K562 (cell line): ENCODE measurements around the gene ATP5ME. TPM values are rescaled to one million over a fixed set of nuclear protein-coding genes. Genes with fewer than 3 reads are reported as not detected.

Experiments used
- CBFA2T3 ChIP-seq: fragments of 450-650 bp; IDR thresholded peaks from 2 replicates; pipeline ENCODE4 v1.6.1; 2017
- E2F3 ChIP-seq: fragments of 250-450 bp; sonication (Bioruptor Pico); IDR thresholded peaks from 2 replicates; pipeline ENCODE4 v1.4.0; 2020; ENCODE audit warnings: mild to moderate bottlenecking
- EP400 ChIP-seq: fragments of 450-650 bp; IDR thresholded peaks from 2 replicates; pipeline ENCODE4 v1.6.1; 2017; ENCODE audit warnings: antibody characterized with exemption, mild to moderate bottlenecking, moderate library complexity
- HDAC1 ChIP-seq, 2 experiments: fragments of 450-650 bp; IDR thresholded peaks; 2 replicates each; pipeline ENCODE4 v1.6.1; 2016 to 2017; ENCODE audit warnings: inconsistent platforms in 1 of 2, mild to moderate bottlenecking in 1 of 2, moderate library complexity in 1 of 2
- HMG20B ChIP-seq: fragments of 250-450 bp; sonication (Bioruptor Pico); IDR thresholded peaks from 2 replicates; pipeline ENCODE4 v1.5.0; 2021; ENCODE audit warnings: mild to moderate bottlenecking
- IFI16 ChIP-seq: fragments of 250-450 bp; sonication (Bioruptor Pico); IDR thresholded peaks from 2 replicates; pipeline ENCODE4 v2.1.2; 2022; ENCODE audit warnings: mild to moderate bottlenecking, inconsistent platforms
- KAT7 ChIP-seq: sonication (generic); formaldehyde crosslinking; IDR thresholded peaks from 2 replicates; pipeline ENCODE4 v1.8.0; 2022; ENCODE audit warnings: missing genetic modification reagents, mild to moderate bottlenecking, borderline replicate concordance
- KDM4B ChIP-seq, 2 experiments: fragments of 450-650 bp in 1 of 2; sonication (generic) in 1 of 2; IDR thresholded peaks; 2 replicates each; pipeline ENCODE4 v1.6.1; 2016 to 2017; ENCODE audit warnings: borderline replicate concordance in 2 of 2, antibody characterized with exemption in 1 of 2, low read depth in 1 of 2, mild to moderate bottlenecking in 1 of 2
- KLF13 ChIP-seq: fragments of 450-650 bp; IDR thresholded peaks from 2 replicates; pipeline ENCODE4 v1.6.1; 2016; ENCODE audit warnings: missing genetic modification characterization, low read depth, mild to moderate bottlenecking, missing compliant biosample characterization, moderate library complexity, borderline replicate concordance
- MAZ ChIP-seq, 2 experiments: fragments of 450-650 bp in 1 of 2; sonication (generic) in 1 of 2; formaldehyde crosslinking; IDR thresholded peaks in 1 of 2; conservative IDR thresholded peaks in 1 of 2; 2 replicates each; pipeline versions ENCODE4 v1.4.0 to v1.5.0; 2020; ENCODE audit warnings: mild to moderate bottlenecking in 1 of 2, missing genetic modification reagents in 1 of 2
- PCBP1 ChIP-seq: fragments of 200-400 bp; formaldehyde crosslinking; IDR thresholded peaks from 2 replicates; pipeline ENCODE4 v1.6.1; 2018; ENCODE audit warnings: mild to moderate bottlenecking, low read depth, low read length; ENCODE audit not compliant: poor library complexity, severe bottlenecking
- POLR2B ChIP-seq: fragments of 450-650 bp; IDR thresholded peaks from 2 replicates; pipeline ENCODE4 v1.6.1; 2018; ENCODE audit warnings: low read depth; ENCODE audit not compliant: partially characterized antibody
- RB1 ChIP-seq: fragments of 450-650 bp; IDR thresholded peaks from 2 replicates; pipeline ENCODE4 v1.6.1; 2017; ENCODE audit warnings: low read depth, mild to moderate bottlenecking
- RBFOX2 ChIP-seq: fragments of 200-400 bp; formaldehyde crosslinking; IDR thresholded peaks from 2 replicates; pipeline ENCODE4 v1.6.1; 2017; ENCODE audit warnings: low read depth, mild to moderate bottlenecking, low read length, moderate library complexity
- RCOR1 ChIP-seq, 2 experiments: IDR thresholded peaks; 2 replicates each; pipeline ENCODE4 v1.6.1; 2012; ENCODE audit warnings: low read depth in 2 of 2, low read length in 2 of 2, borderline replicate concordance in 1 of 2, improper control_type of control experiment in 1 of 2
- SREBF1 ChIP-seq: fragments of 150-350 bp; IDR thresholded peaks from 2 replicates; pipeline ENCODE4 v1.6.1; 2014; ENCODE audit warnings: antibody characterized with exemption, low read depth, low read length, borderline replicate concordance
- SRSF7 ChIP-seq: fragments of 200-400 bp; formaldehyde crosslinking; optimal IDR thresholded peaks from 2 replicates; pipeline ENCODE3; 2017; ENCODE audit warnings: mild to moderate bottlenecking, low read depth, low read length
- TAF9B ChIP-seq: fragments of 450-650 bp; IDR thresholded peaks from 2 replicates; pipeline ENCODE4 v1.6.1; 2018; ENCODE audit warnings: mild to moderate bottlenecking; ENCODE audit not compliant: partially characterized antibody
- ZKSCAN8 ChIP-seq: fragments of 200-800 bp; sonication (Bioruptor generic); IDR thresholded peaks from 2 replicates; pipeline ENCODE4 v1.6.1; 2016; ENCODE audit warnings: missing genetic modification characterization, missing compliant biosample characterization
- ZNF274 ChIP-seq: IDR thresholded peaks from 2 replicates; pipeline ENCODE4 v1.6.1; 2011; ENCODE audit warnings: low read depth, mild to moderate bottlenecking, low read length, moderate library complexity, borderline replicate concordance
- polyA plus RNA-seq, 8 experiments: library from polyadenylated mRNA; depleted of rRNA in 4 of 8; stranded (reverse) in 5 of 8; unstranded in 3 of 8; fragments of >200 nt; fragmentation: Nextera tagmentation in 2 of 8; fragmentation: Illumina TruSeq in 1 of 8; extraction: Ambion mirVana in 2 of 8; extraction: Trizol in 1 of 8; gene quantifications; 2 replicates each; pipeline versions ENCODE4 v1.2.1 to v1.2.3, GENCODE V29; 2011 to 2014; ENCODE audit warnings: inconsistent platforms in 1 of 8, missing spikeins in 1 of 8
- total RNA-seq, 7 experiments: library from RNA; depleted of rRNA in 6 of 7; stranded (reverse); fragments of >200 nt in 6 of 7; fragmentation: Illumina TruSeq in 2 of 7; extraction: Trizol in 2 of 7; gene quantifications; 2 replicates each; pipeline versions ENCODE4 v1.2.1 to v1.2.3, GENCODE V29; 2011 to 2021; ENCODE audit warnings: low replicate concordance in 1 of 7
- TF ChIP-seq, protein P1 (sequence below): fragments of 450-650 bp; IDR thresholded peaks from 2 replicates; pipeline ENCODE4 v1.6.1; 2017; ENCODE audit warnings: antibody characterized with exemption, mild to moderate bottlenecking
- TF ChIP-seq, protein P2 (sequence below): fragments of 450-650 bp; formaldehyde crosslinking; IDR thresholded peaks from 2 replicates; pipeline ENCODE4 v1.4.0; 2020; ENCODE audit warnings: mild to moderate bottlenecking, mixed read lengths

The ATP5ME gene
- total and polyA plus RNA-seq, 9 of the 15 experiments (the other 6 are each of a cell fraction or from before 2014, with no cell fraction given), result 509 to 2,480 (median 887) TPM

DNA sequence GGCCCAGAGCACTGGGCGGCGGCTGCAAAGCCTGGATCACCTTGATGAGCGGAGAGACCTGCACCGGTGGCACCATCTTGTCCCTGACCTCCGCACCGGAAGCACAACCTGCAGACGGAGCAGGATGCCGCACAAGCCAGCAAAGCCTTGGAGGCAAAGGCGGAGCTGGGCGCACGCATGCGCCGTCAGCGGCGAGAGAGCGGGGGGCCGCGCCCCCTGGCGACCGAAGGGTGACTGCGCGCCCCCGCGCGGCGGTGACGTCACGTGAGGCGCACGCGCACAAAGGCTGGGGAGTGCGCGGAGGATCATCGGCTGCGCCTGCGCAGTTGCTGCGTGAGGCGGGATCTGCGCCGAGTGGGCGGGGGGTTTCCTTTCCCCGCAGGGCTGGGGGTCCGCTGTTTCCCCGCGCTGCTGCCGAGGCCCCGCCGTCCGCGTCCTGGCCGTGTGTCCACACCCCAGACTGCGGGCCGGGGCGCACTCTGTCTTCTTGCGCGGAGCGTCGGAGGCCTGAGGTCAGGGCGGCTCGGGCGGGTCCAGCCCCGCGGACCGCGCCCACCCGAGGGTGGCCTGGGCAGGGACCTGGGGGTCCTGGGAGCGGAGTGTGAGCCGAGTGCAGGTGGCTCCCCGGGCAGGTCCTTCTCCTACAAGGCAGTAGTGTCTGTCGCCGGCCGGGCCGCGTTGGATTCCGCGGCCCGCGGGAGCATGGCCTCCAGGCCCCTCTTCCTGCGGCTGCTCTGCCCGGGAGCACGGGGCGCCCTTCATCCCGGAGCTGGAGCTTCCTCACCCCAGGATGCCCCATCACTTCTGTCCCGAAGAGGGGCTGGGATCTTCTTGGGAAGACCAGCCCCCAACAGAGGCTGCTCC, at the start of gene ATP5ME, which contains the start of gene MYL5 (continued):
- TF ChIP-seq E2F3 (CRISPR knock-in tag), result peak; percentile 73
- TF ChIP-seq, protein P1, sequence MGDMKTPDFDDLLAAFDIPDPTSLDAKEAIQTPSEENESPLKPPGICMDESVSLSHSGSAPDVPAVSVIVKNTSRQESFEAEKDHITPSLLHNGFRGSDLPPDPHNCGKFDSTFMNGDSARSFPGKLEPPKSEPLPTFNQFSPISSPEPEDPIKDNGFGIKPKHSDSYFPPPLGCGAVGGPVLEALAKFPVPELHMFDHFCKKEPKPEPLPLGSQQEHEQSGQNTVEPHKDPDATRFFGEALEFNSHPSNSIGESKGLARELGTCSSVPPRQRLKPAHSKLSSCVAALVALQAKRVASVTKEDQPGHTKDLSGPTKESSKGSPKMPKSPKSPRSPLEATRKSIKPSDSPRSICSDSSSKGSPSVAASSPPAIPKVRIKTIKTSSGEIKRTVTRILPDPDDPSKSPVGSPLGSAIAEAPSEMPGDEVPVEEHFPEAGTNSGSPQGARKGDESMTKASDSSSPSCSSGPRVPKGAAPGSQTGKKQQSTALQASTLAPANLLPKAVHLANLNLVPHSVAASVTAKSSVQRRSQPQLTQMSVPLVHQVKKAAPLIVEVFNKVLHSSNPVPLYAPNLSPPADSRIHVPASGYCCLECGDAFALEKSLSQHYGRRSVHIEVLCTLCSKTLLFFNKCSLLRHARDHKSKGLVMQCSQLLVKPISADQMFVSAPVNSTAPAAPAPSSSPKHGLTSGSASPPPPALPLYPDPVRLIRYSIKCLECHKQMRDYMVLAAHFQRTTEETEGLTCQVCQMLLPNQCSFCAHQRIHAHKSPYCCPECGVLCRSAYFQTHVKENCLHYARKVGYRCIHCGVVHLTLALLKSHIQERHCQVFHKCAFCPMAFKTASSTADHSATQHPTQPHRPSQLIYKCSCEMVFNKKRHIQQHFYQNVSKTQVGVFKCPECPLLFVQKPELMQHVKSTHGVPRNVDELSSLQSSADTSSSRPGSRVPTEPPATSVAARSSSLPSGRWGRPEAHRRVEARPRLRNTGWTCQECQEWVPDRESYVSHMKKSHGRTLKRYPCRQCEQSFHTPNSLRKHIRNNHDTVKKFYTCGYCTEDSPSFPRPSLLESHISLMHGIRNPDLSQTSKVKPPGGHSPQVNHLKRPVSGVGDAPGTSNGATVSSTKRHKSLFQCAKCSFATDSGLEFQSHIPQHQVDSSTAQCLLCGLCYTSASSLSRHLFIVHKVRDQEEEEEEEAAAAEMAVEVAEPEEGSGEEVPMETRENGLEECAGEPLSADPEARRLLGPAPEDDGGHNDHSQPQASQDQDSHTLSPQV, result peak; percentile 45
- peak; percentile 45 for TF ChIP-seq EP400
- TF ChIP-seq RB1, result peak; percentile 98
- peak; percentile 75; the same call in 1 of the 2 replicates for TF ChIP-seq SREBF1
- TF ChIP-seq KDM4B (IDR thresholded peaks at IDR 0.05; ENCODE audit: borderline replicate concordance in 2 of 2, low read depth in 1 of 2), result no peak
- TF ChIP-seq RCOR1 (IDR thresholded peaks at IDR 0.05; ENCODE audit: borderline replicate concordance in 1 of 2, low read depth in 2 of 2, low read length in 2 of 2), result peak in 1 of 2 experiments; percentile 76; a peak in 2 of 4 replicates
- TF ChIP-seq MAZ (CRISPR knock-in tag; conservative IDR thresholded peaks at IDR 0.05 in 1 of 2, IDR thresholded peaks at IDR 0.05 in 1 of 2), result peak; percentile 86 to 92
- TF ChIP-seq HMG20B (CRISPR knock-in tag), result 0 out of 2 replicates have a peak, but pooled peaks have one; percentile 66
- TF ChIP-seq POLR2B, result peak; percentile 85
- TF ChIP-seq, protein P2, sequence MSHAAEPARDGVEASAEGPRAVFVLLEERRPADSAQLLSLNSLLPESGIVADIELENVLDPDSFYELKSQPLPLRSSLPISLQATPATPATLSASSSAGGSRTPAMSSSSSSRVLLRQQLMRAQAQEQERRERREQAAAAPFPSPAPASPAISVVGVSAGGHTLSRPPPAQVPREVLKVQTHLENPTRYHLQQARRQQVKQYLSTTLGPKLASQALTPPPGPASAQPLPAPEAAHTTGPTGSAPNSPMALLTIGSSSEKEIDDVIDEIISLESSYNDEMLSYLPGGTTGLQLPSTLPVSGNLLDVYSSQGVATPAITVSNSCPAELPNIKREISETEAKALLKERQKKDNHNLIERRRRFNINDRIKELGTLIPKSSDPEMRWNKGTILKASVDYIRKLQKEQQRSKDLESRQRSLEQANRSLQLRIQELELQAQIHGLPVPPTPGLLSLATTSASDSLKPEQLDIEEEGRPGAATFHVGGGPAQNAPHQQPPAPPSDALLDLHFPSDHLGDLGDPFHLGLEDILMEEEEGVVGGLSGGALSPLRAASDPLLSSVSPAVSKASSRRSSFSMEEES (CRISPR knock-in tag), result peak; percentile 97
- no peak for TF ChIP-seq ZKSCAN8 (CRISPR knock-in tag)
- TF ChIP-seq PCBP1, result peak; percentile 21
- TF ChIP-seq SRSF7, result no peak
- no peak for TF ChIP-seq CBFA2T3
- peak; percentile 29; the same call in 1 of the 2 replicates for TF ChIP-seq ZNF274
- no peak for TF ChIP-seq TAF9B
- TF ChIP-seq RBFOX2, result peak; percentile 85
- TF ChIP-seq IFI16 (CRISPR knock-in tag), result no peak
- TF ChIP-seq KAT7, result no peak; the same call in 1 of the 2 replicates
- TF ChIP-seq KLF13, result peak; percentile 35; the same call in 1 of the 2 replicates
- TF ChIP-seq HDAC1 (IDR thresholded peaks at IDR 0.05), result peak in 1 of 2 experiments; percentile 60; a peak in 1 of 4 replicates
